A549 (cell line): ENCODE results near the gene CHKA. TPM values are rescaled to one million over a fixed set of nuclear protein-coding genes. Genes with fewer than 3 reads are reported as not detected.

ENCODE experiments used
- ATAC-seq, 2 experiments: fragments of 200-7000 bp in 1 of 2; fragments of >200 bp in 1 of 2; cut with Nextera tagmentation in 1 of 2; cut with Tn5 transposase in 1 of 2; 3 replicates each; pipeline versions ENCODE4 v1.8.0 to v1.9.1; 2018 to 2020; ENCODE audit warnings: mild to moderate bottlenecking in 1 of 2, moderate library complexity in 1 of 2
- CTCF ChIA-PET: fragments of 300-600 bp; sonication (Branson Sonifier 250); formaldehyde crosslinking; extraction: SDS; loops from one replicate; lab custom pipeline; 2021; ENCODE audit warnings: antibody characterized with exemption, inconsistent platforms; lab: Yijun Ruan, JAX
- POLR2A ChIA-PET: fragments of 350-600 bp; formaldehyde crosslinking; extraction: SDS; loops from one replicate; lab custom pipeline; 2021; ENCODE audit warnings: antibody characterized with exemption, inconsistent platforms; lab: Yijun Ruan, JAX
- DNase-seq, 2 experiments: peaks; one replicate each; pipeline versions ENCODE4 v3.0.0 to v3.0.0-alpha.2; 2011 to 2016; ENCODE audit warnings: low read depth in 1 of 2, low spot score in 1 of 2
- FAIRE-seq: peaks from 2 replicates; lab custom pipeline; 2011; peaks lifted over from hg19 to GRCh38; lab: Jason Lieb, UNC
- H3K27ac ChIP-seq, 2 experiments: fragments of >200 bp; sonication (Bioruptor Twin); formaldehyde crosslinking; 3 replicates each; pipeline ENCODE4 v1.5.1; 2016 to 2017
- H3K4me1 ChIP-seq: fragments of >200 bp; sonication (Bioruptor Twin); formaldehyde crosslinking; 3 replicates; pipeline ENCODE4 v1.6.1; 2016
- H3K4me2 ChIP-seq: fragments of >200 bp; sonication (Bioruptor Twin); formaldehyde crosslinking; 3 replicates; pipeline ENCODE4 v1.6.1; 2016
- H3K4me3 ChIP-seq: fragments of >200 bp; sonication (Bioruptor Twin); formaldehyde crosslinking; 3 replicates; pipeline ENCODE4 v1.5.1; 2016
- H3K9me3 ChIP-seq: fragments of >200 bp; sonication (Bioruptor Twin); formaldehyde crosslinking; 3 replicates; pipeline ENCODE4 v1.6.1; 2016
- ATOH8 ChIP-seq: fragments of 250-450 bp; sonication (Bioruptor Pico); IDR thresholded peaks from 2 replicates; pipeline ENCODE4 v1.5.0; 2020; ENCODE audit warnings: low read depth, mild to moderate bottlenecking, moderate library complexity
- BCL3 ChIP-seq: fragments of >200 bp; sonication (Bioruptor Twin); formaldehyde crosslinking; IDR thresholded peaks from 3 replicates; pipeline ENCODE4 v1.6.1; 2016
- CBX2 ChIP-seq: fragments of 200-600 bp; sonication (generic); IDR thresholded peaks from 2 replicates; pipeline ENCODE4 v1.6.1; 2016; ENCODE audit warnings: low read depth, mild to moderate bottlenecking, borderline replicate concordance
- CBX8 ChIP-seq: fragments of 200-600 bp; sonication (generic); IDR thresholded peaks from 2 replicates; pipeline ENCODE4 v1.6.1; 2016
- CHD2 ChIP-seq: fragments of 150-350 bp; IDR thresholded peaks from 2 replicates; pipeline ENCODE4 v1.6.1; 2014; ENCODE audit warnings: low read length; ENCODE audit not compliant: partially characterized antibody
- CHD4 ChIP-seq: fragments of 200-600 bp; sonication (generic); IDR thresholded peaks from 2 replicates; pipeline ENCODE4 v1.6.1; 2016; ENCODE audit warnings: antibody characterized with exemption, mild to moderate bottlenecking, borderline replicate concordance
- CTCF ChIP-seq: fragments of >200 bp; sonication (Bioruptor Twin); formaldehyde crosslinking; IDR thresholded peaks from 3 replicates; pipeline ENCODE4 v1.5.1; 2016
- FOSB ChIP-seq: fragments of 250-450 bp; sonication (Bioruptor Pico); IDR thresholded peaks from 2 replicates; pipeline ENCODE4 v1.5.0; 2020; ENCODE audit warnings: mild to moderate bottlenecking, moderate library complexity
- FOSL2 ChIP-seq, 2 experiments: fragments of 450-650 bp in 1 of 2; fragments of >200 bp in 1 of 2; sonication (Bioruptor Twin) in 1 of 2; formaldehyde crosslinking; IDR thresholded peaks; 2 replicates each; pipeline versions ENCODE4 v1.5.0 to v1.6.1; 2016 to 2020; ENCODE audit warnings: mild to moderate bottlenecking in 1 of 2, moderate library complexity in 1 of 2
- FOXS1 ChIP-seq: fragments of 250-450 bp; sonication (Bioruptor Pico); IDR thresholded peaks from 2 replicates; pipeline ENCODE4 v1.5.0; 2020; ENCODE audit warnings: mild to moderate bottlenecking, moderate library complexity
- GATA3 ChIP-seq: IDR thresholded peaks from 2 replicates; pipeline ENCODE4 v1.6.1; 2012; ENCODE audit warnings: borderline replicate concordance
- HDAC2 ChIP-seq: fragments of 200-600 bp; sonication (generic); IDR thresholded peaks from 2 replicates; pipeline ENCODE4 v1.6.1; 2016
- HES2 ChIP-seq: fragments of >200 bp; sonication (Bioruptor Twin); formaldehyde crosslinking; IDR thresholded peaks from 2 replicates; pipeline ENCODE4 v1.6.1; 2016
- HOXA7 ChIP-seq: fragments of 250-450 bp; sonication (Bioruptor Pico); IDR thresholded peaks from 2 replicates; pipeline ENCODE4 v1.5.0; 2020; ENCODE audit warnings: mild to moderate bottlenecking, moderate library complexity
- HOXB13 ChIP-seq: fragments of 250-450 bp; sonication (Bioruptor Pico); IDR thresholded peaks from 2 replicates; pipeline ENCODE4 v1.5.0; 2020; ENCODE audit warnings: low read depth, mild to moderate bottlenecking, moderate library complexity
- HOXB5 ChIP-seq: fragments of 250-450 bp; sonication (Bioruptor Pico); IDR thresholded peaks from 2 replicates; pipeline ENCODE4 v1.5.0; 2020; ENCODE audit warnings: mild to moderate bottlenecking, moderate library complexity
- JUNB ChIP-seq: fragments of >200 bp; sonication (Bioruptor Twin); formaldehyde crosslinking; IDR thresholded peaks from 2 replicates; pipeline ENCODE4 v1.6.1; 2016
- KDM1A ChIP-seq: fragments of 200-600 bp; sonication (generic); IDR thresholded peaks from 2 replicates; pipeline ENCODE4 v1.6.1; 2016; ENCODE audit warnings: low read depth, mild to moderate bottlenecking
- MAFK ChIP-seq: fragments of 450-650 bp; IDR thresholded peaks from 2 replicates; pipeline ENCODE4 v1.6.1; 2014; ENCODE audit not compliant: partially characterized antibody
- NFE2L2 ChIP-seq: fragments of 150-350 bp; conservative IDR thresholded peaks from 2 replicates; pipeline ENCODE4 v1.6.1; 2014; ENCODE audit warnings: low read length
- NPAS2 ChIP-seq: fragments of 250-450 bp; sonication (Bioruptor Pico); IDR thresholded peaks from 2 replicates; pipeline ENCODE4 v1.8.0; 2022; ENCODE audit warnings: mild to moderate bottlenecking, moderate library complexity, borderline replicate concordance
- RAD21 ChIP-seq, 2 experiments: fragments of >200 bp in 1 of 2; sonication (Bioruptor Twin) in 1 of 2; formaldehyde crosslinking in 1 of 2; IDR thresholded peaks in 1 of 2; conservative IDR thresholded peaks in 1 of 2; 2 replicates in 1 of 2; 3 replicates in 1 of 2; pipeline ENCODE4 v1.6.1; 2012 to 2018; ENCODE audit warnings: inconsistent platforms in 1 of 2
- RFX5 ChIP-seq: fragments of 450-650 bp; IDR thresholded peaks from 2 replicates; pipeline ENCODE4 v1.7.1; 2014; ENCODE audit warnings: antibody characterized with exemption, mild to moderate bottlenecking, moderate library complexity
- RNF2 ChIP-seq: fragments of 200-600 bp; sonication (generic); IDR thresholded peaks from 2 replicates; pipeline ENCODE4 v1.6.1; 2016; ENCODE audit warnings: low read depth, mild to moderate bottlenecking, antibody characterized with exemption, moderate library complexity, borderline replicate concordance
- TP53 ChIP-seq: fragments of 250-450 bp; sonication (Bioruptor Pico); IDR thresholded peaks from 2 replicates; pipeline ENCODE4 v1.5.0; 2021; ENCODE audit warnings: mild to moderate bottlenecking, moderate library complexity
- USF2 ChIP-seq: fragments of 450-650 bp; IDR thresholded peaks from 2 replicates; pipeline ENCODE4 v1.6.1; 2014; ENCODE audit warnings: antibody characterized with exemption
- ZC3H11A ChIP-seq: fragments of 450-650 bp; IDR thresholded peaks from 2 replicates; pipeline ENCODE4 v1.6.1; 2014; ENCODE audit warnings: antibody characterized with exemption, mild to moderate bottlenecking
- ZFP36 ChIP-seq: fragments of 450-650 bp; IDR thresholded peaks from 2 replicates; pipeline ENCODE4 v1.6.1; 2014; ENCODE audit warnings: borderline replicate concordance; ENCODE audit not compliant: partially characterized antibody
- WGBS: methylation state at CpG from one replicate; pipeline ENCODE4 v1.1.6; 2017; ENCODE audit errors: missing lambda C conversion rate; 5-methylcytosine and 5-hydroxymethylcytosine counted together
- polyA plus RNA-seq, 4 experiments: library from polyadenylated mRNA; depleted of rRNA in 3 of 4; stranded (reverse); fragments of >200 nt; fragmentation: RNase III in 1 of 4; extraction: RNeasy Plus Mini Kit Qiagen cat#74134 plus additional on column Dnase treatment in 1 of 4; gene quantifications; 2 replicates in 3 of 4; 3 replicates in 1 of 4; pipeline ENCODE4 v1.2.3, GENCODE V29; 2011 to 2017

CHKA gene
- polyA plus RNA-seq, 2 of the 4 experiments (the other 2 are of a cell fraction), result 14.2 to 21.7 TPM

GRCh38 chr11:68160100-68160695 is 39.0 kb upstream of the CHKA start:
- DNase-seq (no peak), ATAC-seq (no peak), FAIRE-seq (no peak)
- TF ChIP-seq HES2 (no peak), ZFP36 (no peak), NFE2L2 (no peak), FOXS1 (CRISPR knock-in tag) (no peak), USF2 (no peak), CBX2 (no peak), TP53 (CRISPR knock-in tag) (no peak), FOSL2 (IDR thresholded peaks at IDR 0.05) (no peak), FOSL2 (CRISPR knock-in tag; IDR thresholded peaks at IDR 0.05) (no peak), MAFK (no peak), ZC3H11A (no peak), FOSB (no peak), CHD4 (no peak), CTCF (no peak), RNF2 (no peak), CBX8 (no peak), CHD2 (no peak)
- H3K4me1 ChIP-seq, result no peaks in the 10 kb centered on the region
- ChIA-PET CTCF (no interaction called here), POLR2A (no interaction called here)
- WGBS, result 91% methylated on average over 7 of the region's 7 CpGs
- H3K4me2 ChIP-seq, result no peak overlapping the region
- H3K27ac ChIP-seq, result no peak overlapping the region
- H3K9me3 ChIP-seq, result no peaks in the 10 kb centered on the region
- no peak overlapping the region for H3K4me3 ChIP-seq

GRCh38 chr11:68159665-68160064 is 38.5 kb upstream of the CHKA start:
- H3K4me3 ChIP-seq, result no peak overlapping the region
- no peaks in the 10 kb centered on the region for H3K4me1 ChIP-seq
- 82% methylated on average over 6 of the region's 6 CpGs for WGBS
- DNase-seq (no peak), FAIRE-seq (no peak), ATAC-seq (no peak)
- H3K9me3 ChIP-seq, result no peaks in the 10 kb centered on the region
- H3K27ac ChIP-seq, result no peak overlapping the region
- ChIA-PET POLR2A (no interaction called here), CTCF (interaction anchor here (1.7 kb wide), 1 partner anchor 25 kb away, joined by 3 read pairs; no protein-coding TSS in a partner anchor)
- TF ChIP-seq USF2, result no peak
- no peak for TF ChIP-seq RFX5
- no peak for TF ChIP-seq CHD4
- TF ChIP-seq RAD21 (conservative IDR thresholded peaks at IDR 0.05 in 1 of 2, IDR thresholded peaks at IDR 0.05 in 1 of 2), result no peak
- H3K4me2 ChIP-seq, result no peak overlapping the region

GRCh38 chr11:68159161-68159560 is 38.0 kb upstream of the CHKA start:
- ChIA-PET POLR2A (no interaction called here), CTCF (interaction anchor here (1.7 kb wide), 1 partner anchor 25 kb away, joined by 3 read pairs; no protein-coding TSS in a partner anchor)
- Histone ChIP-seq H3K4me2 (no peak overlapping the region), H3K4me3 (no peak overlapping the region), H3K9me3 (no peaks in the 10 kb centered on the region), H3K4me1 (no peaks in the 10 kb centered on the region), H3K27ac (no peak overlapping the region)
- ATAC-seq (no peak), FAIRE-seq (no peak), DNase-seq (no peak)
- 92% methylated on average over 9 of the region's 9 CpGs for WGBS
- TF ChIP-seq CBX2 (no peak), ZC3H11A (no peak), ATOH8 (CRISPR knock-in tag) (no peak), CHD2 (no peak), HDAC2 (no peak), KDM1A (no peak), HOXA7 (CRISPR knock-in tag) (no peak), NPAS2 (CRISPR knock-in tag) (no peak), HOXB13 (CRISPR knock-in tag) (no peak), JUNB (no peak), CHD4 (no peak), HOXB5 (no peak), GATA3 (no peak), BCL3 (no peak)
